Chondrocyte (in vitro differentiated cells): ENCODE results near the gene DOK7. TPM values are rescaled to one million over a fixed set of nuclear protein-coding genes. Genes with fewer than 3 reads are reported as not detected.

Experiments used
- DNase-seq: peaks from one replicate; pipeline ENCODE4 v3.0.0; 2021; ENCODE audit warnings: mixed read lengths, low spot score
- H3K27ac Mint-ChIP-seq: one replicate; pipeline ENCODE4 v1.8.0; 2021; ENCODE audit warnings: mild to moderate bottlenecking, moderate library complexity, mixed read lengths; ENCODE audit not compliant: unreplicated experiment
- H3K27me3 Mint-ChIP-seq: 2 replicates; pipeline ENCODE4 v1.8.0; 2021; ENCODE audit warnings: low read depth, mixed read lengths
- H3K36me3 Mint-ChIP-seq: 2 replicates; pipeline ENCODE4 v1.8.0; 2021; ENCODE audit warnings: low read depth, mixed read lengths
- H3K4me1 Mint-ChIP-seq: 2 replicates; pipeline ENCODE4 v1.8.0; 2021; ENCODE audit warnings: low read depth, mild to moderate bottlenecking, mixed read lengths
- H3K4me3 Mint-ChIP-seq: one replicate; pipeline ENCODE4 v1.8.0; 2021; ENCODE audit warnings: mild to moderate bottlenecking, moderate library complexity, mixed read lengths; ENCODE audit not compliant: unreplicated experiment
- H3K9me3 Mint-ChIP-seq: 2 replicates; pipeline ENCODE4 v1.8.0; 2021; ENCODE audit warnings: low read depth, mixed read lengths
- CTCF ChIP-seq: fragments of 200-600 bp; sonication (generic); IDR thresholded peaks from 2 replicates; pipeline ENCODE4 v1.5.0; 2021; ENCODE audit warnings: antibody characterized with exemption, mild to moderate bottlenecking, moderate library complexity
- total RNA-seq: library from RNA; stranded (reverse); gene quantifications from 3 replicates; pipeline ENCODE4 v1.2.1, GENCODE V29; 2021

Gene DOK7
- total RNA-seq, 1 donor from 2014 or later = 0.37 TPM

- Mint-ChIP-seq H3K36me3 (no peaks in the 10 kb centered on the region), H3K4me3 (no peak overlapping the region), H3K9me3 (no peaks in the 10 kb centered on the region), H3K27ac (no peak overlapping the region), H3K27me3 (peaks cover 11% of the 10 kb centered on the region), H3K4me1 (peaks cover under 1% of the 10 kb centered on the region)
- no peak for DNase-seq
- TF ChIP-seq CTCF = no peak
These were observed 23.7 kb downstream of the DOK7 start for GRCh38 chr4:3486541-3487540.

DNA sequence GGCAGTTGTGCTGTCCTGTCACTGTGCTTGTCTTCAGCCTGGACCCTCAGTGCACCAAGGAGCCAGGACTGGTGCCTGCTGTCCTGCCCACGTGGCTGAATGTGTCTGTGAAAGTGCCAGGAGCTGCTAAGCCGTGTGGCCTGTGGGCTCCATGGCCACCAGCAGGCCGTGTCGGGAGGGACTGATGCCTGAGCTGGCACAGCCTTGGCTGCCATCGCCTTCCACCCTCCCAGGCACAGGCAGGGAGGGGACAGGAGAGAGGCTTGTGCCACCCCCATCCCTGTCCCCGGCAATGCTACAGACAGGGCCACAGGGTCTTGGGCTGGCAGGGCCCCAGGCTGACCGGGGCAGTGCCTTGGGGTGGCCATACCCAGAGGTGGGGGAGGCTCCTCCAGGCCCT, 24.8 kb downstream of the DOK7 start:
- Mint-ChIP-seq H3K27me3 (peaks cover 17% of the 10 kb centered on the region), H3K36me3 (no peaks in the 10 kb centered on the region), H3K9me3 (no peaks in the 10 kb centered on the region), H3K27ac (no peak overlapping the region), H3K4me3 (no peak overlapping the region), H3K4me1 (peaks cover 3% of the 10 kb centered on the region)
- no peak for TF ChIP-seq CTCF
- DNase-seq = no peak

DNA sequence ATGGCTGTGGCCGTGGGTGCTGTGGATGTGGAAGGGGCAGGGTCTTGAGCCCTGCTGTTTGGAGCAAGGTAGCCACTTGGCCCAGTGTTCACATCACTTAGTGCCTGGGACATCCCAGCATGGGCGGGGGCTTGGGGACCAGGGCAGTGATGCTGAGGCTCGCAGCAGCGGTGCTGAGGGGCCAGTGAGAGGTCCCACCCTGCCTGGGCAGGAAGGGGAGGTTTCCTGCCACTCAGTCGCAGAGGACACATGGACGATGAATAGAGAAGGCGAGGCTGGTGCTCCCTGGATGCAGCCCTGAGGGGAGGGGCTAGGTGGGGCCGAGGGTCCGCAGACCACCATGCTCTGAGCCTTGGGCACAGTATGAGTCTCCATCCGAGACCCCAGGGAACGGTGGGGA, 25.7 kb downstream of the DOK7 start:
- no peak for DNase-seq
- H3K27me3 Mint-ChIP-seq = peaks cover 17% of the 10 kb centered on the region
- H3K27ac Mint-ChIP-seq = no peak overlapping the region
- H3K9me3 Mint-ChIP-seq = no peaks in the 10 kb centered on the region
- no peaks in the 10 kb centered on the region for H3K36me3 Mint-ChIP-seq
- no peak for TF ChIP-seq CTCF
- H3K4me3 Mint-ChIP-seq = no peak overlapping the region
- peaks cover 3% of the 10 kb centered on the region for H3K4me1 Mint-ChIP-seq

GRCh38 chr4:3489451-3489962, 26.4 kb downstream of the DOK7 start:
- Mint-ChIP-seq H3K27me3 (peaks cover 17% of the 10 kb centered on the region), H3K27ac (no peak overlapping the region)
- DNase-seq = no peak

More at GRCh38 chr4:3489451-3489962, 26.4 kb downstream of the DOK7 start:
- no peaks in the 10 kb centered on the region for H3K9me3 Mint-ChIP-seq
- no peak for TF ChIP-seq CTCF
- no peak overlapping the region for H3K4me3 Mint-ChIP-seq
- peaks cover 3% of the 10 kb centered on the region for H3K4me1 Mint-ChIP-seq
- H3K36me3 Mint-ChIP-seq = no peaks in the 10 kb centered on the region
